KBM-7 (cell line): ENCODE measurements around the gene SYT17.
"Not testable (repeated sequence)": the region's sequence is repeated elsewhere in the genome, so short reads cannot be mapped to it uniquely, and the experiment has no call there.

Source experiments
- DNase-seq: peaks from one replicate; pipeline ENCODE4 v3.0.0-alpha.2; 2015
- in situ Hi-C: fragments of 300-500 bp; cut with MboI; formaldehyde crosslinking; loops from 2 replicates; pipeline ENCODE4 v1.14.3; 2020; ENCODE audit warnings: low sequenced_read_pairs, low pct_unique_long_range_greater_than_20kb, mixed read lengths

The SYT17 gene

GRCh38 chr16:19169082-19169639, 1.1 kb downstream of the SYT17 start:
- in situ Hi-C loops: no loop called here
- DNase-seq: no peak

GRCh38 chr16:19170043-19170655, 2.1 kb downstream of the SYT17 start:
- in situ Hi-C loops: no loop called here
- no peak for DNase-seq

- no peak for DNase-seq
- in situ Hi-C loops: no loop called here
Measured at GRCh38 chr16:19172098-19172780, 4.2 kb downstream of the SYT17 start.

GRCh38 chr16:19173059-19173458, 5.0 kb downstream of the SYT17 start:
- DNase-seq: no peak
- in situ Hi-C loops: no loop called here

- no peak for DNase-seq
- in situ Hi-C loops: no loop called here
Measured at GRCh38 chr16:19173649-19174383, 5.8 kb downstream of the SYT17 start.

GRCh38 chr16:19174478-19174877, 6.4 kb downstream of the SYT17 start:
- no peak for DNase-seq
- in situ Hi-C loops: no loop called here

GRCh38 chr16:19175492-19176262, 7.6 kb downstream of the SYT17 start:
- in situ Hi-C loops: no loop called here
- peak; percentile 37 for DNase-seq

GRCh38 chr16:19177111-19177739, 9.2 kb downstream of the SYT17 start:
- in situ Hi-C loops: no loop called here
- DNase-seq: no peak

GRCh38 chr16:19179546-19180490, 11.8 kb downstream of the SYT17 start:
- DNase-seq: peak; percentile 88
- in situ Hi-C loops: no loop called here

GRCh38 chr16:19180741-19181140, 12.7 kb downstream of the SYT17 start:
- no peak for DNase-seq
- in situ Hi-C loops: no loop called here

GRCh38 chr16:19182481-19182880, 14.4 kb downstream of the SYT17 start:
- DNase-seq: no peak
- in situ Hi-C loops: no loop called here

- in situ Hi-C loops: no loop called here
- DNase-seq: no peak
Measured at GRCh38 chr16:19183187-19183586, 15.1 kb downstream of the SYT17 start.

GRCh38 chr16:19184823-19185509, 16.9 kb downstream of the SYT17 start:
- in situ Hi-C loops: no loop called here
- no peak for DNase-seq

- in situ Hi-C loops: no loop called here
- DNase-seq: no peak
Measured at GRCh38 chr16:19185510-19185851, 17.4 kb downstream of the SYT17 start.

GRCh38 chr16:19186408-19186807, 18.4 kb downstream of the SYT17 start:
- no peak for DNase-seq
- in situ Hi-C loops: no loop called here

GRCh38 chr16:19187961-19188360, 19.9 kb downstream of the SYT17 start:
- DNase-seq, in situ Hi-C loops: not testable (repeated sequence)

- in situ Hi-C loops: no loop called here
- no peak for DNase-seq
Measured at GRCh38 chr16:19188406-19188805, 20.4 kb downstream of the SYT17 start.
